K562 (cell line): ENCODE measurements around the gene SEMA3C. TPM values are rescaled to one million over a fixed set of nuclear protein-coding genes. Genes with fewer than 3 reads are reported as not detected.

Experiments used
- ATAC-seq: fragments of 200-7000 bp; cut with Tn5 transposase; 3 replicates; pipeline ENCODE4 v1.9.1; 2020; ENCODE audit warnings: moderate library complexity
- BruUV-seq: library from RNA; stranded (reverse); fragments of 400-500 nt; replicated peaks from 2 replicates; lab custom pipeline; 2021; lab: Mats Ljungman, UMichigan
- CTCF ChIA-PET: fragments of 300-600 bp; formaldehyde crosslinking; extraction: SDS; loops from one replicate; lab custom pipeline; 2021; ENCODE audit warnings: low intra/inter-chr PET ratio; lab: Yijun Ruan, JAX
- POLR2A ChIA-PET: fragments of 300-600, 350-650 bp; sonication (Branson Sonifier 250); formaldehyde crosslinking; extraction: SDS; loops from one replicate; lab custom pipeline; 2021; ENCODE audit warnings: antibody characterized with exemption, inconsistent platforms; lab: Yijun Ruan, JAX
- DNase-seq, 4 experiments: peaks; one replicate each; pipeline versions ENCODE4 v3.0.0 to v3.0.0-alpha.2; 2011 to 2018; ENCODE audit warnings: low spot score in 3 of 4, mixed read lengths in 3 of 4; ENCODE audit errors: extremely low read depth in 1 of 4
- FAIRE-seq: peaks from 2 replicates; lab custom pipeline; 2011; peaks lifted over from hg19 to GRCh38; lab: Jason Lieb, UNC
- H2AFZ ChIP-seq: 2 replicates; pipeline ENCODE4 v1.6.0; 2011; ENCODE audit warnings: low read depth, low read length, control low read depth, inconsistent platforms
- H3K27ac ChIP-seq: fragments of 200-600 bp; 3 replicates; pipeline ENCODE4 v1.8.0; 2011; ENCODE audit warnings: low read depth, mild to moderate bottlenecking, control low read depth, inconsistent platforms, low read length, moderate library complexity, mixed read lengths; ENCODE audit errors: extremely low read depth
- H3K27me3 ChIP-seq, 2 experiments: fragments of 300-600 bp in 1 of 2; 2 replicates in 1 of 2; 3 replicates in 1 of 2; pipeline versions ENCODE4 v1.6.0 to v1.8.0; 2011; ENCODE audit warnings: inconsistent platforms in 2 of 2, low read length in 2 of 2, mild to moderate bottlenecking in 1 of 2, mixed read lengths in 1 of 2, moderate library complexity in 1 of 2; ENCODE audit not compliant: control insufficient read depth in 2 of 2, insufficient read depth in 2 of 2
- H3K36me3 ChIP-seq: fragments of 300-600 bp; 3 replicates; pipeline ENCODE4 v1.8.0; 2011; ENCODE audit warnings: mild to moderate bottlenecking, low read length, inconsistent platforms; ENCODE audit not compliant: control insufficient read depth, insufficient read depth
- H3K4me1 ChIP-seq, 2 experiments: fragments of 200-600 bp in 1 of 2; replicated peaks in 1 of 2; 2 replicates in 1 of 2; 3 replicates in 1 of 2; pipeline versions ENCODE4 v1.5.1 to v1.8.0; 2011; ENCODE audit warnings: inconsistent platforms in 2 of 2, low read length in 2 of 2, mild to moderate bottlenecking in 1 of 2, mixed read lengths in 1 of 2, moderate library complexity in 1 of 2; ENCODE audit not compliant: control insufficient read depth in 2 of 2, insufficient read depth in 2 of 2
- H3K4me2 ChIP-seq: 2 replicates; pipeline ENCODE4 v1.6.1; 2011; ENCODE audit warnings: low read length, control low read depth, inconsistent platforms, mixed read lengths; ENCODE audit not compliant: insufficient read depth
- H3K4me3 ChIP-seq: fragments of 200-600 bp; sonication (generic), shearing (Covaris generic); 2 replicates; pipeline ENCODE4 v1.5.1; 2016; ENCODE audit warnings: control low read depth, inconsistent platforms
- H3K79me2 ChIP-seq: fragments of 200-600 bp; 3 replicates; pipeline ENCODE4 v1.8.0; 2011; ENCODE audit warnings: low read length, inconsistent platforms; ENCODE audit not compliant: control insufficient read depth, insufficient read depth
- H3K9ac ChIP-seq, 2 experiments: 2 replicates each; pipeline versions ENCODE4 v1.6.0 to v1.6.1; 2011; ENCODE audit warnings: low read depth in 2 of 2, low read length in 2 of 2, control low read depth in 1 of 2, inconsistent platforms in 1 of 2, mild to moderate bottlenecking in 1 of 2, mixed read lengths in 1 of 2; ENCODE audit not compliant: insufficient read depth in 1 of 2
- H3K9me1 ChIP-seq: one replicate; pipeline ENCODE4 v1.6.0; 2011; ENCODE audit warnings: inconsistent platforms, mild to moderate bottlenecking, low read length, moderate library complexity; ENCODE audit not compliant: control insufficient read depth, insufficient read depth
- H3K9me3 ChIP-seq: replicated peaks from 2 replicates; pipeline ENCODE4 v1.5.1; 2011; ENCODE audit warnings: low read depth, low read length, inconsistent platforms; ENCODE audit not compliant: control insufficient read depth, insufficient read depth
- H4K20me1 ChIP-seq: replicated peaks from 2 replicates; pipeline ENCODE4 v1.6.1; 2011; ENCODE audit warnings: low read length, inconsistent platforms, mixed read lengths; ENCODE audit not compliant: control insufficient read depth, insufficient read depth
- GTF2E2 ChIP-seq: fragments of 200-800 bp; sonication (Bioruptor generic); IDR thresholded peaks from 2 replicates; pipeline ENCODE4 v1.6.1; 2016; ENCODE audit warnings: missing genetic modification characterization, missing compliant biosample characterization
- HMGXB4 ChIP-seq: sonication (generic); formaldehyde crosslinking; IDR thresholded peaks from 2 replicates; pipeline ENCODE4 v1.8.1; 2023; ENCODE audit warnings: mild to moderate bottlenecking, missing genetic modification reagents
- IFI16 ChIP-seq: fragments of 250-450 bp; sonication (Bioruptor Pico); IDR thresholded peaks from 2 replicates; pipeline ENCODE4 v2.1.2; 2022; ENCODE audit warnings: mild to moderate bottlenecking, inconsistent platforms
- MCM5 ChIP-seq: fragments of 450-650 bp; IDR thresholded peaks from 2 replicates; pipeline ENCODE4 v1.6.1; 2016; ENCODE audit warnings: low read depth
- MEIS2 ChIP-seq: fragments of 450-650 bp; IDR thresholded peaks from 2 replicates; pipeline ENCODE4 v1.6.1; 2014; ENCODE audit warnings: mild to moderate bottlenecking; ENCODE audit not compliant: partially characterized antibody
- MYBL2 ChIP-seq, 2 experiments: fragments of 450-650 bp in 1 of 2; sonication (generic) in 1 of 2; formaldehyde crosslinking in 1 of 2; IDR thresholded peaks; 2 replicates each; pipeline versions ENCODE4 v1.6.1 to v1.8.1; 2017 to 2022; ENCODE audit warnings: borderline replicate concordance in 1 of 2, inconsistent platforms in 1 of 2, low read depth in 1 of 2, mild to moderate bottlenecking in 1 of 2, missing genetic modification reagents in 1 of 2, moderate library complexity in 1 of 2
- PHTF2 ChIP-seq: fragments of 250-450 bp; sonication (Bioruptor Pico); IDR thresholded peaks from 2 replicates; pipeline ENCODE4 v1.5.0; 2021; ENCODE audit warnings: mild to moderate bottlenecking
- PRMT5 ChIP-seq: sonication (generic); formaldehyde crosslinking; IDR thresholded peaks from 2 replicates; pipeline ENCODE4 v1.5.0; 2020; ENCODE audit warnings: missing genetic modification reagents
- SPI1 ChIP-seq: IDR thresholded peaks from 2 replicates; pipeline ENCODE4 v1.6.1; 2011; ENCODE audit warnings: low read depth, low read length, control low read depth, borderline replicate concordance
- ZNF224 ChIP-seq: sonication (generic); formaldehyde crosslinking; IDR thresholded peaks from 2 replicates; pipeline ENCODE4 v1.8.0; 2022; ENCODE audit warnings: mild to moderate bottlenecking, missing genetic modification reagents
- ZNF449 ChIP-seq: fragments of 250-450 bp; sonication (Bioruptor Pico); IDR thresholded peaks from 2 replicates; pipeline ENCODE4 v1.8.0; 2022; ENCODE audit warnings: moderate library complexity, mild to moderate bottlenecking, inconsistent platforms
- WGBS: fragments of 100-300 bp; shearing (Covaris generic); methylation state at CpG from one replicate; pipeline ENCODE4 v1.1.6; 2016; ENCODE audit warnings: low coverage, mixed read lengths; ENCODE audit not compliant: insufficient coverage; ENCODE audit errors: missing lambda C conversion rate; 5-methylcytosine and 5-hydroxymethylcytosine counted together
- in situ Hi-C: fragments of 300-500 bp; cut with MboI; formaldehyde crosslinking; loops from 4 replicates; pipeline ENCODE4 v1.15.0; 2018; ENCODE audit warnings: inconsistent platforms, mixed read lengths
- intact Hi-C: fragments of 100-400 bp; cut with micrococcal nuclease; formaldehyde crosslinking; loops from 2 replicates; pipeline ENCODE4 v1.14.2; 2022
- polyA plus RNA-seq, 8 experiments: library from polyadenylated mRNA; depleted of rRNA in 4 of 8; stranded (reverse) in 5 of 8; unstranded in 3 of 8; fragments of >200 nt; fragmentation: Nextera tagmentation in 2 of 8; fragmentation: Illumina TruSeq in 1 of 8; extraction: Ambion mirVana in 2 of 8; extraction: Trizol in 1 of 8; gene quantifications; 2 replicates each; pipeline versions ENCODE4 v1.2.1 to v1.2.3, GENCODE V29; 2011 to 2014; ENCODE audit warnings: inconsistent platforms in 1 of 8, missing spikeins in 1 of 8
- total RNA-seq, 7 experiments: library from RNA; depleted of rRNA in 6 of 7; stranded (reverse); fragments of >200 nt in 6 of 7; fragmentation: Illumina TruSeq in 2 of 7; extraction: Trizol in 2 of 7; gene quantifications; 2 replicates each; pipeline versions ENCODE4 v1.2.1 to v1.2.3, GENCODE V29; 2011 to 2021; ENCODE audit warnings: low replicate concordance in 1 of 7

SEMA3C gene
- total and polyA plus RNA-seq, 9 of the 15 experiments (the other 6 are each of a cell fraction or from before 2014, with no cell fraction given) = 0.04 to 0.36 (median 0.12) TPM; not detected in 3

- Histone ChIP-seq H3K27ac (no peak overlapping the region), H4K20me1 (no peaks in the 10 kb centered on the region), H2AFZ (no peak overlapping the region), H3K9ac (no peak overlapping the region), H3K4me2 (no peak overlapping the region), H3K36me3 (no peaks in the 10 kb centered on the region), H3K9me3 (no peaks in the 10 kb centered on the region), H3K9me1 (no peaks in the 10 kb centered on the region), H3K27me3 (no peaks in the 10 kb centered on the region), H3K79me2 (no peaks in the 10 kb centered on the region), H3K4me3 (no peak overlapping the region), H3K4me1 (no peaks in the 10 kb centered on the region)
- ATAC-seq = no peak
- no peak for DNase-seq
- in situ Hi-C loops = no loop called here
- ChIA-PET CTCF (no interaction called here), POLR2A (no interaction called here)
- TF ChIP-seq PRMT5 (CRISPR knock-in tag) (no peak), MCM5 (no peak), SPI1 (no peak), IFI16 (CRISPR knock-in tag) (no peak), ZNF224 (CRISPR knock-in tag) (no peak), ZNF449 (CRISPR knock-in tag) (no peak), HMGXB4 (CRISPR knock-in tag) (no peak), MYBL2 (IDR thresholded peaks at IDR 0.05; ENCODE audit: low read depth) (no peak), MYBL2 (CRISPR knock-in tag; IDR thresholded peaks at IDR 0.05; ENCODE audit: borderline replicate concordance) (no peak), MEIS2 (no peak), GTF2E2 (tag) (no peak), PHTF2 (CRISPR knock-in tag) (no peak)
- no peak for FAIRE-seq
- BruUV-seq = no TSS peak
- intact Hi-C loops = no loop called here
- WGBS = 0% methylated on average over 1 of the region's 1 CpG
Measured at GRCh38 chr7:80763289-80763688, 155.6 kb downstream of the SEMA3C start.
